SK-N-SH treated with all-trans-retinoic acid at 6 μM for 48 hours (cell line): ENCODE data around the gene NOS2.

Experiments
- ATAC-seq: fragments of 200-7000 bp; cut with Tn5 transposase; 3 replicates; pipeline ENCODE4 v1.9.1; 2020; ENCODE audit warnings: mild to moderate bottlenecking, moderate library complexity
- ARNTL ChIP-seq: fragments of 450-650 bp; formaldehyde crosslinking; IDR thresholded peaks from 2 replicates; pipeline ENCODE4 v1.5.0; 2020; ENCODE audit warnings: low read depth, mild to moderate bottlenecking, moderate library complexity, borderline replicate concordance
- BACH2 ChIP-seq: fragments of 250-450 bp; sonication (Bioruptor Pico); IDR thresholded peaks from 2 replicates; pipeline ENCODE4 v1.9.0; 2021; ENCODE audit warnings: mild to moderate bottlenecking, borderline replicate concordance
- CSDC2 ChIP-seq: fragments of 250-450 bp; sonication (Bioruptor Pico); IDR thresholded peaks from 2 replicates; pipeline ENCODE4 v1.5.0; 2020; ENCODE audit warnings: mild to moderate bottlenecking, moderate library complexity
- CSRNP3 ChIP-seq: fragments of 250-450 bp; sonication (Bioruptor Pico); IDR thresholded peaks from 2 replicates; pipeline ENCODE4 v1.5.1; 2021; ENCODE audit warnings: mild to moderate bottlenecking, moderate library complexity
- ESRRG ChIP-seq: fragments of 250-450 bp; sonication (Bioruptor Pico); IDR thresholded peaks from 2 replicates; pipeline ENCODE4 v1.6.1; 2021; ENCODE audit warnings: mild to moderate bottlenecking
- GLIS3 ChIP-seq: fragments of 250-450 bp; sonication (Bioruptor Pico); IDR thresholded peaks from 2 replicates; pipeline ENCODE4 v1.5.0; 2020; ENCODE audit warnings: mild to moderate bottlenecking, moderate library complexity
- OSR1 ChIP-seq: fragments of 250-450 bp; sonication (Bioruptor Pico); IDR thresholded peaks from 2 replicates; pipeline ENCODE4 v1.8.0; 2022; ENCODE audit warnings: moderate library complexity, mild to moderate bottlenecking, inconsistent platforms
- POU6F1 ChIP-seq: fragments of 250-450 bp; sonication (Bioruptor Pico); IDR thresholded peaks from 2 replicates; pipeline ENCODE4 v1.8.0; 2021; ENCODE audit warnings: low read depth, mild to moderate bottlenecking, moderate library complexity, borderline replicate concordance
- PPARA ChIP-seq: fragments of 250-450 bp; sonication (Bioruptor Pico); IDR thresholded peaks from 2 replicates; pipeline ENCODE4 v1.5.0; 2020; ENCODE audit warnings: mild to moderate bottlenecking, borderline replicate concordance
- RARB ChIP-seq: fragments of 250-450 bp; sonication (Bioruptor Pico); IDR thresholded peaks from 2 replicates; pipeline ENCODE4 v1.8.0; 2021; ENCODE audit warnings: mild to moderate bottlenecking, moderate library complexity
- SNAI2 ChIP-seq: fragments of 250-450 bp; sonication (Bioruptor Pico); IDR thresholded peaks from 2 replicates; pipeline ENCODE4 v1.5.0; 2020; ENCODE audit warnings: mild to moderate bottlenecking, moderate library complexity
- ZC3H10 ChIP-seq: fragments of 250-450 bp; sonication (Bioruptor Pico); IDR thresholded peaks from 2 replicates; pipeline ENCODE4 v1.5.1; 2021; ENCODE audit warnings: mild to moderate bottlenecking, moderate library complexity
- ZFP30 ChIP-seq: fragments of 450-650 bp; formaldehyde crosslinking; IDR thresholded peaks from 2 replicates; pipeline ENCODE4 v1.5.0; 2022; ENCODE audit warnings: mild to moderate bottlenecking, moderate library complexity
- ZNF565 ChIP-seq: fragments of 450-650 bp; formaldehyde crosslinking; conservative IDR thresholded peaks from 2 replicates; pipeline ENCODE4 v1.5.0; 2020; ENCODE audit warnings: low read depth, mild to moderate bottlenecking, moderate library complexity
- ZNF70 ChIP-seq: fragments of 450-650 bp; formaldehyde crosslinking; IDR thresholded peaks from 2 replicates; pipeline ENCODE4 v1.5.0; 2020; ENCODE audit warnings: mild to moderate bottlenecking, moderate library complexity
- ZNF8 ChIP-seq: fragments of 450-650 bp; formaldehyde crosslinking; IDR thresholded peaks from 2 replicates; pipeline ENCODE4 v1.5.0; 2020; ENCODE audit warnings: mild to moderate bottlenecking, moderate library complexity
- TF ChIP-seq, protein P1 (sequence below): fragments of 250-450 bp; sonication (Bioruptor Pico); IDR thresholded peaks from 2 replicates; pipeline ENCODE4 v1.5.1; 2020; ENCODE audit warnings: low read depth, mild to moderate bottlenecking, moderate library complexity
- TF ChIP-seq, protein P2 (sequence below): fragments of 250-450 bp; sonication (Bioruptor Pico); IDR thresholded peaks from 2 replicates; pipeline ENCODE4 v1.8.0; 2020; ENCODE audit warnings: mild to moderate bottlenecking, moderate library complexity, borderline replicate concordance
- TF ChIP-seq, protein P3 (sequence below): fragments of 250-450 bp; sonication (Bioruptor Pico); IDR thresholded peaks from 2 replicates; pipeline ENCODE4 v1.5.0; 2020; ENCODE audit warnings: mild to moderate bottlenecking, moderate library complexity

The NOS2 gene

DNA sequence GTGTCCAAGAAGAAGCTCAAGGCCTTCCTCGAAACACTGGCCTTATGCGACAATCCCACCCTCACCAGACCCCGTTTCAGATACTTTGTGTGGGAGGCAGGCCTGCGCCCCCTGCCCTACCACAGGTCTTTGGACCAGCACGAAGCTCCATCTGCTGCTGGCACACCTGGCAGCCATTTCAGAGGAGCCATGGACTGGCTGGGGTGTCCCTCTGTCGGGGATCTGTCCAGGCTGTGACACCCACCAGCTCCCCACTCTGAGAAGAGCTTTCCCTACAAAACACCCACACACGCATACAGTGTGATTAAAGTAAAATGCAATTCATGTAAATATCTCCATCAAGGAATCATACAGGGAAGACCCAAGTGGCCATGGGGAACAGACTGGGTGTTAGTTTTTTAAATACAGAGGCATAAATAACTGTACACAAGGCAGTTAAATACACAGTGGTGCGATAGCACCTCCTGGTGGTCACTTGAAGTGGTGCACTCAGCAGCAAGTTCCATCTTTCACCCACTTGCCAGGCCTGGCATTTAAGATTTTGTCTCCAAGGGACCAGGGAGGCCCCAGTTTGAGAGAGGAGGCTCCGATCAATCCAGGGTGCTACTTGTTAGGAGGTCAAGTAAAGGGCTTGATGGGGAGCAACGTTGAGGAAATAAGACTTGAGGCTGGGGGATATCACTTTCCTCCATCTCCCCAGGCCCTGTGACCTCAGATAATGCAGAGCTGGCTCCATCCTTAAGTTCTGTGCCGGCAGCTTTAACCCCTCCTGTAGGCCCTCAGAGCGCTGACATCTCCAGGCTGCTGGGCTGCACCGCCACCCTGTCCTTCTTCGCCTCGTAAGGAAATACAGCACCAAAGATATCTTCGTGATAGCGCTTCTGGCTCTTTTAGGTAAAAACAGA, 43.6 kb downstream of the NOS2 start:
- peak; percentile 71 for ATAC-seq
- TF ChIP-seq, protein P1, sequence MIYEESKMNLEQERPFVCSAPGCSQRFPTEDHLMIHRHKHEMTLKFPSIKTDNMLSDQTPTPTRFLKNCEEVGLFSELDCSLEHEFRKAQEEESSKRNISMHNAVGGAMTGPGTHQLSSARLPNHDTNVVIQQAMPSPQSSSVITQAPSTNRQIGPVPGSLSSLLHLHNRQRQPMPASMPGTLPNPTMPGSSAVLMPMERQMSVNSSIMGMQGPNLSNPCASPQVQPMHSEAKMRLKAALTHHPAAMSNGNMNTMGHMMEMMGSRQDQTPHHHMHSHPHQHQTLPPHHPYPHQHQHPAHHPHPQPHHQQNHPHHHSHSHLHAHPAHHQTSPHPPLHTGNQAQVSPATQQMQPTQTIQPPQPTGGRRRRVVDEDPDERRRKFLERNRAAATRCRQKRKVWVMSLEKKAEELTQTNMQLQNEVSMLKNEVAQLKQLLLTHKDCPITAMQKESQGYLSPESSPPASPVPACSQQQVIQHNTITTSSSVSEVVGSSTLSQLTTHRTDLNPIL (CRISPR knock-in tag) = no peak
- TF ChIP-seq, protein P2, sequence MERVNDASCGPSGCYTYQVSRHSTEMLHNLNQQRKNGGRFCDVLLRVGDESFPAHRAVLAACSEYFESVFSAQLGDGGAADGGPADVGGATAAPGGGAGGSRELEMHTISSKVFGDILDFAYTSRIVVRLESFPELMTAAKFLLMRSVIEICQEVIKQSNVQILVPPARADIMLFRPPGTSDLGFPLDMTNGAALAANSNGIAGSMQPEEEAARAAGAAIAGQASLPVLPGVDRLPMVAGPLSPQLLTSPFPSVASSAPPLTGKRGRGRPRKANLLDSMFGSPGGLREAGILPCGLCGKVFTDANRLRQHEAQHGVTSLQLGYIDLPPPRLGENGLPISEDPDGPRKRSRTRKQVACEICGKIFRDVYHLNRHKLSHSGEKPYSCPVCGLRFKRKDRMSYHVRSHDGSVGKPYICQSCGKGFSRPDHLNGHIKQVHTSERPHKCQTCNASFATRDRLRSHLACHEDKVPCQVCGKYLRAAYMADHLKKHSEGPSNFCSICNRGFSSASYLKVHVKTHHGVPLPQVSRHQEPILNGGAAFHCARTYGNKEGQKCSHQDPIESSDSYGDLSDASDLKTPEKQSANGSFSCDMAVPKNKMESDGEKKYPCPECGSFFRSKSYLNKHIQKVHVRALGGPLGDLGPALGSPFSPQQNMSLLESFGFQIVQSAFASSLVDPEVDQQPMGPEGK = no peak
- TF ChIP-seq ZFP30 (CRISPR knock-in tag) = no peak
- TF ChIP-seq ZC3H10 (CRISPR knock-in tag) = no peak
- TF ChIP-seq BACH2 = no peak
- TF ChIP-seq CSRNP3 (CRISPR knock-in tag) = no peak
- TF ChIP-seq PPARA (CRISPR knock-in tag) = no peak
- TF ChIP-seq GLIS3 (CRISPR knock-in tag) = no peak
- no peak for TF ChIP-seq ZNF70 (CRISPR knock-in tag)
- no peak for TF ChIP-seq ZNF565 (CRISPR knock-in tag)

DNA sequence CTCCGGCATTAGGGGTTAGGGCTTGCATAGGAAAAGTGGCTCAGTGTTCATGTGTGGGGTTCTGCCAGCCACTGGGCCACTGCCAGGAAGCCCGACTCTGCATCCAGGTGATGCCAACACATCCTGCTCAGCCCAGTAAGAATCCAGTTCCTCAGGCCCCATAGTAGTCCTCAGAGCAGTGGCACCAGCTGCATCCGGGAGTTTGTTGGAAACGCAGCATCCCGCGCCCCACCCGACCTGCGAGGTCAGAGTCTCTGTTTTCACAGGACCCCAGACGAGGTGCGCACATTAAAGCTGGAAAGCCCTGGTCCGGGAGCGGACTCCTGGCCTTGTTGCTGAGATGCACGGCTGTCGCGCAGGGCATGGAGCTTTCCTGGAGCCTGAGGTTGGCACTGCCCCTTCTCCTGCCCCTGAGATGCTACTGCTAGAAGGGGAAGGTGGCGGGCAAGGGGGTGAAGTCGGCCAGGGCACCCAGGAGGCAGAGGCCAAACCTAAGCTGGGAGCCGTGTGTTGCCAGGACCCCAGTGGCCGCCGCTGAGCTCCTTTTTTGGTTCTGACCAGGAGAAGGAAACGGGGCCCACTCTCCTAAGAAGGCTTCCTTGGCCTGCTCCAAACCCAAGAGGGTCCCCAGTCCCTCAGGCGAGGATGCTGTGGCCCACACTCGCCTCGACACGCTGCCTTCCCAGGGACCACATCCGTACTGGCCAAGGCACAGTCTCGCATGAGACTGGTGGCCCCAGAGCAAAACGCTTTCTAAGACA, 44.4 kb downstream of the NOS2 start:
- no peak for ATAC-seq
- no peak for TF ChIP-seq CSRNP3 (CRISPR knock-in tag)
- TF ChIP-seq OSR1 (CRISPR knock-in tag) = no peak
- TF ChIP-seq, protein P3, sequence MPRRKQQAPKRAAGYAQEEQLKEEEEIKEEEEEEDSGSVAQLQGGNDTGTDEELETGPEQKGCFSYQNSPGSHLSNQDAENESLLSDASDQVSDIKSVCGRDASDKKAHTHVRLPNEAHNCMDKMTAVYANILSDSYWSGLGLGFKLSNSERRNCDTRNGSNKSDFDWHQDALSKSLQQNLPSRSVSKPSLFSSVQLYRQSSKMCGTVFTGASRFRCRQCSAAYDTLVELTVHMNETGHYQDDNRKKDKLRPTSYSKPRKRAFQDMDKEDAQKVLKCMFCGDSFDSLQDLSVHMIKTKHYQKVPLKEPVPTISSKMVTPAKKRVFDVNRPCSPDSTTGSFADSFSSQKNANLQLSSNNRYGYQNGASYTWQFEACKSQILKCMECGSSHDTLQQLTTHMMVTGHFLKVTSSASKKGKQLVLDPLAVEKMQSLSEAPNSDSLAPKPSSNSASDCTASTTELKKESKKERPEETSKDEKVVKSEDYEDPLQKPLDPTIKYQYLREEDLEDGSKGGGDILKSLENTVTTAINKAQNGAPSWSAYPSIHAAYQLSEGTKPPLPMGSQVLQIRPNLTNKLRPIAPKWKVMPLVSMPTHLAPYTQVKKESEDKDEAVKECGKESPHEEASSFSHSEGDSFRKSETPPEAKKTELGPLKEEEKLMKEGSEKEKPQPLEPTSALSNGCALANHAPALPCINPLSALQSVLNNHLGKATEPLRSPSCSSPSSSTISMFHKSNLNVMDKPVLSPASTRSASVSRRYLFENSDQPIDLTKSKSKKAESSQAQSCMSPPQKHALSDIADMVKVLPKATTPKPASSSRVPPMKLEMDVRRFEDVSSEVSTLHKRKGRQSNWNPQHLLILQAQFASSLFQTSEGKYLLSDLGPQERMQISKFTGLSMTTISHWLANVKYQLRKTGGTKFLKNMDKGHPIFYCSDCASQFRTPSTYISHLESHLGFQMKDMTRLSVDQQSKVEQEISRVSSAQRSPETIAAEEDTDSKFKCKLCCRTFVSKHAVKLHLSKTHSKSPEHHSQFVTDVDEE = no peak
- TF ChIP-seq ZNF8 (CRISPR knock-in tag) = no peak
- no peak for TF ChIP-seq ZC3H10 (CRISPR knock-in tag)
- TF ChIP-seq, protein P2 = no peak
- no peak for TF ChIP-seq ARNTL
- TF ChIP-seq, protein P1 (CRISPR knock-in tag) = no peak
- TF ChIP-seq ESRRG = no peak
- no peak for TF ChIP-seq ZFP30 (CRISPR knock-in tag)
- no peak for TF ChIP-seq PPARA (CRISPR knock-in tag)
- no peak for TF ChIP-seq GLIS3 (CRISPR knock-in tag)
- TF ChIP-seq SNAI2 (CRISPR knock-in tag) = no peak
- no peak for TF ChIP-seq CSDC2 (CRISPR knock-in tag)
- no peak for TF ChIP-seq RARB
- no peak for TF ChIP-seq POU6F1
- no peak for TF ChIP-seq ZNF565 (CRISPR knock-in tag)
